H1 (cell line): Measurements from ENCODE around the gene PAX8. TPM values are rescaled to one million over a fixed set of nuclear protein-coding genes. Genes with fewer than 3 reads are reported as not detected.

Experiments
- CTCF ChIA-PET: fragments of 300-600 bp; sonication (Branson Sonifier 250); formaldehyde crosslinking; loops from one replicate; lab custom pipeline; 2021; ENCODE audit not compliant: partially characterized antibody; lab: Charles Lee
- POLR2A ChIA-PET: fragments of 300-600 bp; sonication (Branson Sonifier 250); formaldehyde crosslinking; loops from one replicate; lab custom pipeline; 2021; ENCODE audit warnings: inconsistent platforms; ENCODE audit not compliant: partially characterized antibody; lab: Charles Lee
- DNase-seq, 2 experiments: peaks; one replicate each; pipeline versions ENCODE4 v3.0.0 to v3.0.0-alpha.2; 2010 to 2022; ENCODE audit warnings: low spot score in 2 of 2, low read depth in 1 of 2, mixed read lengths in 1 of 2
- FAIRE-seq: peaks from 2 replicates; lab custom pipeline; 2011; peaks lifted over from hg19 to GRCh38; lab: Jason Lieb, UNC
- H2AFZ ChIP-seq: 2 replicates; pipeline ENCODE4 v1.8.1; 2012; ENCODE audit warnings: low read length, inconsistent platforms
- H2AK5ac ChIP-seq: 2 replicates; pipeline ENCODE4 v1.6.1; 2013; ENCODE audit warnings: low read depth, low read length
- H2BK120ac ChIP-seq: replicated peaks from 2 replicates; pipeline ENCODE3; 2013; ENCODE audit warnings: low read depth, low read length, inconsistent platforms
- H2BK12ac ChIP-seq: 2 replicates; pipeline ENCODE4 v1.6.1; 2013; ENCODE audit warnings: low read depth, low read length
- H2BK15ac ChIP-seq: 2 replicates; pipeline ENCODE4 v1.6.1; 2013; ENCODE audit warnings: low read length
- H2BK20ac ChIP-seq: 2 replicates; pipeline ENCODE4 v1.6.1; 2013; ENCODE audit warnings: low read length
- H2BK5ac ChIP-seq: 2 replicates; pipeline ENCODE4 v1.6.1; 2013; ENCODE audit warnings: low read depth, low read length
- H3K14ac ChIP-seq: 2 replicates; pipeline ENCODE4 v1.6.1; 2013; ENCODE audit warnings: inconsistent platforms; ENCODE audit not compliant: insufficient read length
- H3K18ac ChIP-seq: 2 replicates; pipeline ENCODE4 v1.6.1; 2013; ENCODE audit warnings: low read length; ENCODE audit errors: extremely low read depth
- H3K23ac ChIP-seq: 2 replicates; pipeline ENCODE4 v1.6.1; 2013; ENCODE audit warnings: inconsistent platforms; ENCODE audit not compliant: insufficient read length
- H3K23me2 ChIP-seq: 2 replicates; pipeline ENCODE4 v1.6.1; 2013; ENCODE audit warnings: low read depth, low read length
- H3K27ac ChIP-seq: 2 replicates; pipeline ENCODE4 v1.6.1; 2011; ENCODE audit warnings: low read depth, low read length, inconsistent platforms
- H3K27me3 ChIP-seq, 4 experiments: replicated peaks in 1 of 4; 1 replicate in 1 of 4; 2 replicates in 3 of 4; pipeline versions ENCODE4 v1.6.1 to v1.8.1; 2011 to 2013; ENCODE audit warnings: low read length in 3 of 4, mild to moderate bottlenecking in 3 of 4, inconsistent platforms in 2 of 4, mixed read lengths in 2 of 4, moderate library complexity in 1 of 4; ENCODE audit not compliant: control insufficient read depth in 3 of 4, insufficient read depth in 3 of 4; ENCODE audit errors: extremely low read depth in 1 of 4
- H3K36me3 ChIP-seq, 4 experiments: 2 replicates each; pipeline versions ENCODE4 v1.6.1 to v1.8.1; 2011 to 2013; ENCODE audit warnings: mild to moderate bottlenecking in 4 of 4, low read length in 3 of 4, moderate library complexity in 2 of 4, control low read depth in 1 of 4, inconsistent platforms in 1 of 4; ENCODE audit not compliant: insufficient read depth in 4 of 4, control insufficient read depth in 2 of 4
- H3K4ac ChIP-seq: replicated peaks from 2 replicates; pipeline ENCODE3; 2013; ENCODE audit warnings: low read length, low read depth, mixed read lengths, inconsistent platforms; ENCODE audit not compliant: insufficient read length
- H3K4me1 ChIP-seq, 4 experiments: replicated peaks in 1 of 4; 1 replicate in 1 of 4; 2 replicates in 3 of 4; pipeline versions ENCODE4 v1.6.1 to v1.8.1; 2011 to 2013; ENCODE audit warnings: low read length in 3 of 4, inconsistent platforms in 2 of 4, mixed read lengths in 1 of 4; ENCODE audit not compliant: insufficient read depth in 4 of 4, control insufficient read depth in 3 of 4
- H3K4me2 ChIP-seq, 2 experiments: 2 replicates each; pipeline versions ENCODE4 v1.6.1 to v1.8.1; 2011 to 2013; ENCODE audit warnings: low read depth in 2 of 2, low read length in 2 of 2, control low read depth in 1 of 2, inconsistent platforms in 1 of 2, mild to moderate bottlenecking in 1 of 2; ENCODE audit not compliant: insufficient read depth in 1 of 2
- H3K4me3 ChIP-seq, 4 experiments: fragments of 200-600, 300-600 bp in 1 of 4; sonication (generic), shearing (Covaris generic), sonication (Bioruptor Twin) in 1 of 4; 2 replicates each; pipeline versions ENCODE4 v1.5.1 to v1.8.1; 2011 to 2016; ENCODE audit warnings: low read length in 4 of 4, low read depth in 3 of 4, control low read depth in 2 of 4, inconsistent platforms in 2 of 4, mild to moderate bottlenecking in 2 of 4, mixed read lengths in 1 of 4, moderate library complexity in 1 of 4; ENCODE audit not compliant: insufficient read depth in 2 of 4; ENCODE audit errors: extremely low read depth in 1 of 4
- H3K56ac ChIP-seq: replicated peaks from 2 replicates; pipeline ENCODE3; 2013; ENCODE audit warnings: low read depth, mild to moderate bottlenecking, mixed read lengths, low read length, inconsistent platforms; ENCODE audit not compliant: insufficient read length
- H3K79me1 ChIP-seq: 2 replicates; pipeline ENCODE4 v1.6.1; 2013; ENCODE audit warnings: low read depth, low read length, control low read depth
- H3K79me2 ChIP-seq, 2 experiments: 2 replicates each; pipeline versions ENCODE4 v1.6.1 to v1.8.1; 2012 to 2013; ENCODE audit warnings: low read length in 2 of 2, mild to moderate bottlenecking in 2 of 2, inconsistent platforms in 1 of 2; ENCODE audit not compliant: insufficient read depth in 2 of 2, control insufficient read depth in 1 of 2
- H3K9ac ChIP-seq, 4 experiments: replicated peaks in 1 of 4; 1 replicate in 1 of 4; 2 replicates in 3 of 4; pipeline versions ENCODE4 v1.6.1 to v1.8.1; 2011 to 2013; ENCODE audit warnings: low read depth in 3 of 4, low read length in 3 of 4, control low read depth in 2 of 4, mild to moderate bottlenecking in 2 of 4, moderate library complexity in 2 of 4, inconsistent platforms in 1 of 4; ENCODE audit errors: extremely low read depth in 1 of 4
- H3K9me3 ChIP-seq, 2 experiments: 2 replicates each; pipeline versions ENCODE4 v1.6.1 to v1.8.1; 2012 to 2013; ENCODE audit warnings: mild to moderate bottlenecking in 2 of 2, moderate library complexity in 2 of 2, control low read depth in 1 of 2, inconsistent platforms in 1 of 2, low read depth in 1 of 2, low read length in 1 of 2, mixed read lengths in 1 of 2; ENCODE audit not compliant: insufficient read depth in 2 of 2
- H4K20me1 ChIP-seq, 2 experiments: replicated peaks in 1 of 2; 2 replicates each; pipeline versions ENCODE3 to v1.8.1; 2011 to 2013; ENCODE audit warnings: inconsistent platforms in 2 of 2, low read length in 2 of 2, mild to moderate bottlenecking in 1 of 2; ENCODE audit not compliant: insufficient read depth in 2 of 2, control insufficient read depth in 1 of 2
- H4K5ac ChIP-seq: 2 replicates; pipeline ENCODE4 v1.6.1; 2013; ENCODE audit warnings: low read length, low read depth, mixed read lengths, inconsistent platforms; ENCODE audit not compliant: insufficient read length
- H4K8ac ChIP-seq: 2 replicates; pipeline ENCODE4 v1.8.0; 2013; ENCODE audit warnings: mild to moderate bottlenecking, moderate library complexity, low read length, inconsistent platforms; ENCODE audit not compliant: insufficient read depth; ENCODE audit errors: extremely low read depth
- H4K91ac ChIP-seq: replicated peaks from 2 replicates; pipeline ENCODE3; 2013; ENCODE audit warnings: low read length, mixed read lengths, inconsistent platforms; ENCODE audit not compliant: insufficient read length
- CBX5 ChIP-seq: fragments of 300-800, 300-1000 bp; sonication (generic); IDR thresholded peaks from 2 replicates; pipeline ENCODE4 v1.7.1; 2016; ENCODE audit warnings: antibody characterized with exemption, low read length, low read depth
- CTCF ChIP-seq, 3 experiments: IDR thresholded peaks; 1 replicate in 2 of 3; 2 replicates in 1 of 3; pipeline versions ENCODE4 v1.5.1 to v1.6.1; 2011; ENCODE audit warnings: low read length in 3 of 3, mild to moderate bottlenecking in 3 of 3, inconsistent platforms in 2 of 3, low read depth in 1 of 3, moderate library complexity in 1 of 3; ENCODE audit not compliant: insufficient read depth in 1 of 3; ENCODE audit errors: control extremely low read depth in 1 of 3
- KDM4A ChIP-seq: IDR thresholded peaks from one replicate; pipeline ENCODE4 v1.7.1; 2012; ENCODE audit warnings: low read depth, mild to moderate bottlenecking, moderate library complexity, low read length, inconsistent platforms; ENCODE audit not compliant: severe bottlenecking
- SAP30 ChIP-seq: fragments of 300-600 bp; sonication (generic); IDR thresholded peaks from 2 replicates; pipeline ENCODE4 v1.7.1; 2012; ENCODE audit warnings: low read length, moderate library complexity, mild to moderate bottlenecking, inconsistent platforms; ENCODE audit not compliant: insufficient read depth, insufficient replicate concordance
- SIRT6 ChIP-seq: IDR thresholded peaks from one replicate; pipeline ENCODE4 v1.7.1; 2012; ENCODE audit warnings: low read length, inconsistent platforms
- SUZ12 ChIP-seq: fragments of 200-600 bp; sonication (generic); IDR thresholded peaks from 2 replicates; pipeline ENCODE4 v1.6.1; 2012; ENCODE audit warnings: mild to moderate bottlenecking, inconsistent platforms, low read length, moderate library complexity, mixed read lengths
- WGBS, 2 experiments: shearing (Covaris generic) in 1 of 2; methylation state at CpG; one replicate each; pipeline versions ENCODE4 v1.1.6 to v1.1.7; 2013 to 2015; ENCODE audit warnings: low lambda C conversion rate in 2 of 2, mixed read lengths in 2 of 2, inconsistent platforms in 1 of 2, low coverage in 1 of 2, missing lambda C conversion rate in 1 of 2; ENCODE audit not compliant: insufficient replicate concordance in 2 of 2, insufficient coverage in 1 of 2, insufficient read length in 1 of 2; ENCODE audit errors: extremely low coverage in 1 of 2, missing lambda C conversion rate in 1 of 2; 5-methylcytosine and 5-hydroxymethylcytosine counted together
- polyA plus RNA-seq, 7 experiments: library from polyadenylated mRNA; depleted of rRNA in 3 of 7; stranded (reverse) in 5 of 7; unstranded in 2 of 7; fragments of >200 nt in 5 of 7; fragments of 200-250 nt in 2 of 7; gene quantifications; 1 replicate in 5 of 7; 2 replicates in 1 of 7; 4 replicates in 1 of 7; pipeline versions ENCODE4 v1.2.1 to v1.2.3, GENCODE V29; 2011 to 2013; ENCODE audit warnings: missing spikeins in 2 of 7, mixed read lengths in 2 of 7
- total RNA-seq: library from RNA; stranded (reverse); fragmentation: NEBNext Ultra II Directional; extraction: Animal tissue kit (Norgen Biotek cat#: 25700); gene quantifications from 2 replicates; pipeline ENCODE4 v1.2.1, GENCODE V29; 2021

Gene PAX8
- total and polyA plus RNA-seq, 2 of the 8 experiments (the other 6 are each of a cell fraction or from before 2014, with no cell fraction given) = 0.02 TPM; not detected in 1

- no peak overlapping the region for H3K4me2 ChIP-seq
- H2AFZ ChIP-seq = no peak overlapping the region
- H3K79me2 ChIP-seq = no peaks in the 10 kb centered on the region
- H3K4me1 ChIP-seq = no peaks in the 10 kb centered on the region
- WGBS, 2 experiments = 91% methylated on average over 7 of the region's 9 CpGs; no CpG with 5 or more reads in 1 of the 2 experiments
- no peak overlapping the region for H2AK5ac ChIP-seq
- H3K23ac ChIP-seq = no peak overlapping the region
- no peaks in the 10 kb centered on the region for H3K27me3 ChIP-seq
- H3K36me3 ChIP-seq = no peaks in the 10 kb centered on the region
- H2BK15ac ChIP-seq = no peak overlapping the region
- H2BK20ac ChIP-seq = no peak overlapping the region
- H4K91ac ChIP-seq = no peak overlapping the region
- no peaks in the 10 kb centered on the region for H4K20me1 ChIP-seq
- no peak overlapping the region for H2BK120ac ChIP-seq
- no peak overlapping the region for H3K18ac ChIP-seq
- no peak overlapping the region for H3K4ac ChIP-seq
- no peak overlapping the region for H3K14ac ChIP-seq
- H3K79me1 ChIP-seq = no peaks in the 10 kb centered on the region
- H3K9ac ChIP-seq = no peak overlapping the region
- H3K27ac ChIP-seq = no peak overlapping the region
- peaks cover 0 to 5% of the 10 kb centered on the region in 2 experiments; a peak in 1 of 4 replicates for H3K9me3 ChIP-seq
- H4K5ac ChIP-seq = no peak overlapping the region
- H3K23me2 ChIP-seq = no peaks in the 10 kb centered on the region
- no peak overlapping the region for H3K56ac ChIP-seq
- FAIRE-seq (no peak), DNase-seq (no peak)
- no peak overlapping the region for H4K8ac ChIP-seq
- TF ChIP-seq CBX5 (no peak), SAP30 (no peak), SIRT6 (no peak), KDM4A (no peak), SUZ12 (no peak), CTCF (IDR thresholded peaks at IDR 0.05; ENCODE audit: control extremely low read depth in 1 of 3, insufficient read depth in 1 of 3, low read depth in 1 of 3, low read length in 3 of 3) (peak in 2 of 3 experiments; percentile 7 to 14; a peak in 2 of 4 replicates)
- H2BK5ac ChIP-seq = no peak overlapping the region
- no peak overlapping the region for H2BK12ac ChIP-seq
- ChIA-PET POLR2A (no interaction called here), CTCF (interaction anchor here (1.3 to 2.7 kb wide), 7 partner anchors 12 to 38 kb away, joined by 3 to 19 read pairs (median 7); no protein-coding TSS in a partner anchor)
- H3K4me3 ChIP-seq = no peak overlapping the region
These were observed 44.8 kb downstream of the PAX8 start for GRCh38 chr2:113233593-113234550.
